ENCODE measurements around the gene TMTC1.

TMTC1 gene

GRCh38 chr12:29707846-29708245, 75.9 kb downstream of the TMTC1 start:
- DNase-seq = no peak

GRCh38 chr12:29706311-29706710, 77.4 kb downstream of the TMTC1 start:
- no peak for DNase-seq

- no peak for DNase-seq
Measured at GRCh38 chr12:29703528-29703927, 80.2 kb downstream of the TMTC1 start.

GRCh38 chr12:29702972-29703371, 80.8 kb downstream of the TMTC1 start:
- no peak for DNase-seq

- DNase-seq = no peak
Measured at GRCh38 chr12:29702222-29702621, 81.5 kb downstream of the TMTC1 start.

- no peak for DNase-seq
Measured at GRCh38 chr12:29700761-29701481, 82.8 kb downstream of the TMTC1 start.

- no peak for DNase-seq
Measured at GRCh38 chr12:29698756-29699155, 85.0 kb downstream of the TMTC1 start.

- DNase-seq = no peak
Measured at GRCh38 chr12:29695800-29696199, 87.9 kb downstream of the TMTC1 start.

- no peak for DNase-seq
Measured at GRCh38 chr12:29695026-29695425, 88.7 kb downstream of the TMTC1 start.

- DNase-seq = no peak
Measured at GRCh38 chr12:29694002-29694401, 89.7 kb downstream of the TMTC1 start.

GRCh38 chr12:29692237-29692636, 91.5 kb downstream of the TMTC1 start:
- DNase-seq = no peak

- DNase-seq = no peak
Measured at GRCh38 chr12:29691161-29691854, 92.4 kb downstream of the TMTC1 start.

- no peak for DNase-seq
Measured at GRCh38 chr12:29690728-29691127, 93.0 kb downstream of the TMTC1 start.

GRCh38 chr12:29688914-29689313, 94.8 kb downstream of the TMTC1 start:
- no peak for DNase-seq

GRCh38 chr12:29682088-29682487, 101.7 kb downstream of the TMTC1 start:
- DNase-seq = no peak

GRCh38 chr12:29681370-29681769, 102.4 kb downstream of the TMTC1 start:
- no peak for DNase-seq

GRCh38 chr12:29676676-29677075, 107.1 kb downstream of the TMTC1 start:
- no peak for DNase-seq

GRCh38 chr12:29674463-29674862, 109.3 kb downstream of the TMTC1 start:
- DNase-seq = no peak

GRCh38 chr12:29673346-29673745, 110.4 kb downstream of the TMTC1 start:
- no peak for DNase-seq

GRCh38 chr12:29672580-29672979, 111.2 kb downstream of the TMTC1 start:
- DNase-seq = no peak

GRCh38 chr12:29671742-29672141, 112.0 kb downstream of the TMTC1 start:
- DNase-seq = no peak

- no peak for DNase-seq
Measured at GRCh38 chr12:29667011-29667410, 116.7 kb downstream of the TMTC1 start.

GRCh38 chr12:29665107-29665506, 118.6 kb downstream of the TMTC1 start:
- no peak for DNase-seq

GRCh38 chr12:29662734-29663323, 120.9 kb downstream of the TMTC1 start:
- DNase-seq = no peak

Measured in activated naive CD4-positive, alpha-beta T cell treated with Interleukin-2 at 50 U/mL for 16 hours (primary cell).